ENCODE measurements around the gene GMPPA. TPM values are rescaled to one million over a fixed set of nuclear protein-coding genes. Genes with fewer than 3 reads are reported as not detected.

The GMPPA gene
- polyA plus RNA-seq, 1 experiment: 171 TPM

DNA sequence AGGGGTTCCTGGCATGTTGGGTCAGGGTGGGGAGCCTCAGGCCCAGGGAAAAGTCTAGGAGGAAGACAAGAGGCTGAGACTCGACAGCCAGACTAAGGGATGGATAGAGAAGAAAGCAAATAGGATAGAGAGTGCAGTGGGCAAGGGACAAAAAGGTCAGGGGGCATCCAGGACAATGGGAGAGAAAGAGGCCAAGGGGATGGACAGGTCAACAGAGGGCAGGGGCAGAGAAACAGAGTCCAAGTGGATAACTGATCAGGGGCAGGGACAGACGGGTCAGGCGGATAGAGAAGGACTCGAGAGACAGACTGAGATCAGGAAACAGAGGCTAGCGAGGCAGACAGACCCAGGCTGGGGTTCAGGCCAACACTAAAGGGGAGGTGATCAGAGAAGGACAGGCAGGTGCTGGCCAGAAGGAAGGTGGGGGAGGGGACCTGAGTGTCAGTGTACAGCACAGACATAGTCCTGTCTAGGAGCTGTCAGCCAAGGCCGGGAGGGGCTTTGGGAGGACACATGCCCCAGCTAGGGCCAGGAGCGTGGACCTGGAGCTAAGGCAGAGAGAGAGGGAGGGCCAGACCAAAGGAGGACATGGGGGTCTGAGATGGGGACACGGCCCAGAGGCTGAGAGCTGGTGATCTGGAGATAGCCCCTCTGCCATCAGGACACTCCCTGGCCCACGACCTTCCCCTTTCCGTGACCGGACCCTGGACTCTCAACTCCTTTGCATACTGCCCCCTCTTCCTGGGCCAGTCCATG lies 27.8 kb downstream of the GMPPA start:
- Histone ChIP-seq H3K4me3 (ENCODE audit: low read depth, low read length) (no peak overlapping the region), H3K27me3 (ENCODE audit: control insufficient read depth, insufficient read depth, low read length) (peaks cover 12% of the 10 kb centered on the region), H3K36me3 (ENCODE audit: control insufficient read depth, insufficient read depth, low read length) (no peaks in the 10 kb centered on the region)
- ChIA-PET CTCF (interaction anchor here (0.8 to 42.0 kb wide), 7 partner anchors 2 to 367 kb away, joined by 3 to 872 read pairs (median 6); partner anchors contain the start of genes ASIC4, CHPF, GMPPA and TMEM198), POLR2A (interaction anchor here (0.6 kb wide), 1 partner anchor 108 kb away, joined by 3 read pairs; the partner anchor contains the start of gene DES)
- no peak for DNase-seq (ENCODE audit: low read depth)
- TF ChIP-seq, protein P1, sequence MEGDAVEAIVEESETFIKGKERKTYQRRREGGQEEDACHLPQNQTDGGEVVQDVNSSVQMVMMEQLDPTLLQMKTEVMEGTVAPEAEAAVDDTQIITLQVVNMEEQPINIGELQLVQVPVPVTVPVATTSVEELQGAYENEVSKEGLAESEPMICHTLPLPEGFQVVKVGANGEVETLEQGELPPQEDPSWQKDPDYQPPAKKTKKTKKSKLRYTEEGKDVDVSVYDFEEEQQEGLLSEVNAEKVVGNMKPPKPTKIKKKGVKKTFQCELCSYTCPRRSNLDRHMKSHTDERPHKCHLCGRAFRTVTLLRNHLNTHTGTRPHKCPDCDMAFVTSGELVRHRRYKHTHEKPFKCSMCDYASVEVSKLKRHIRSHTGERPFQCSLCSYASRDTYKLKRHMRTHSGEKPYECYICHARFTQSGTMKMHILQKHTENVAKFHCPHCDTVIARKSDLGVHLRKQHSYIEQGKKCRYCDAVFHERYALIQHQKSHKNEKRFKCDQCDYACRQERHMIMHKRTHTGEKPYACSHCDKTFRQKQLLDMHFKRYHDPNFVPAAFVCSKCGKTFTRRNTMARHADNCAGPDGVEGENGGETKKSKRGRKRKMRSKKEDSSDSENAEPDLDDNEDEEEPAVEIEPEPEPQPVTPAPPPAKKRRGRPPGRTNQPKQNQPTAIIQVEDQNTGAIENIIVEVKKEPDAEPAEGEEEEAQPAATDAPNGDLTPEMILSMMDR (IDR thresholded peaks at IDR 0.05; ENCODE audit: insufficient read depth, low read depth, low read length): no peak

DNA sequence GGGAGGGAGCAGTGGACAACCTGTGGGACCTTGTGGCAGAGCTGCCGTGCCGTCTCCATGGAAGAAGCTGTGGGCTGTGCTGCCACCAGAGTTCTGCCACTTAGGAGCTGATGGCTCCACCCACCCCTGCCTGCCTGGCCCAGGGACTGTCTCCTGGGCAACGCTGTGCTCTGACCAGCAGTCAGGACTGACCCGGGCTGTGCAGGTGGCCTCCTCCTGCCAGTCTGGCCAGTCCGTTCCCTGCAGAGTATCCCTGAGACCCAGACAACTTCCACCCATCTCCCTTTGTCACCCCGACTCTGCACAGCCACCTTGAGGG lies 28.3 kb downstream of the GMPPA start:
- ChIA-PET POLR2A (no interaction called here), CTCF (interaction anchor here (0.9 to 42.0 kb wide), 6 partner anchors 1 to 368 kb away, joined by 3 to 872 read pairs (median 148); partner anchors contain the start of genes ASIC4, CHPF, GMPPA and TMEM198)
- TF ChIP-seq, protein P1 (IDR thresholded peaks at IDR 0.05; ENCODE audit: insufficient read depth, low read depth, low read length): no peak
- Histone ChIP-seq H3K4me3 (ENCODE audit: low read depth, low read length) (no peak overlapping the region), H3K27me3 (ENCODE audit: control insufficient read depth, insufficient read depth, low read length) (peaks cover 12% of the 10 kb centered on the region), H3K36me3 (ENCODE audit: control insufficient read depth, insufficient read depth, low read length) (no peaks in the 10 kb centered on the region)
- DNase-seq (ENCODE audit: low read depth): no peak

DNA sequence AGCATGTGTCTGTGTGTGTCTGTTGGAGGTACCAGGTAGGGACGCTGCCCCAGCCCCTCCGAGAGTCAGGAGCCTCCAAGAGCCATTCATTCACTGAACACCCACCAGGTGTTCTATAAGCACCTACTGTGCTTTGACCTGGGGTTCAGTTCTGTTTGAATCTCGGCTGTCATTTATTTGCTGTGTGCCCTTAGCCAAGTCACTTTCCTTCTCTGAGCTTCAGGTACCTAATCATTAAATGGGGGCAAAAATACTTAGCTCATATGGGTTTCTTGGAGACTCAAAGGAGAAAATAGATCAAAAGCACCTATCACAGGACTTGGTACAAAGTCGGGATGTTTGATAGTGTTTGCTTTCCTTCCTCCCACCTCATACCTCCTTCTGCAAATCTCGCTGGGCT lies 28.8 kb downstream of the GMPPA start:
- POLR2A ChIA-PET: interaction anchor here (0.8 kb wide), 1 partner anchor 144 kb away, joined by 3 read pairs; no protein-coding TSS in a partner anchor
- no peaks in the 10 kb centered on the region for H3K36me3 ChIP-seq (ENCODE audit: control insufficient read depth, insufficient read depth, low read length)
- CTCF ChIA-PET: interaction anchor here (0.6 to 42.0 kb wide), 9 partner anchors 1 to 368 kb away, joined by 3 to 872 read pairs (median 4); partner anchors contain the start of genes ASIC4, CHPF, GMPPA and TMEM198
- peaks cover 13% of the 10 kb centered on the region for H3K27me3 ChIP-seq (ENCODE audit: control insufficient read depth, insufficient read depth, low read length)
- no peak overlapping the region for H3K4me3 ChIP-seq (ENCODE audit: low read depth, low read length)
- DNase-seq (ENCODE audit: low read depth): no peak
- TF ChIP-seq, protein P1 (IDR thresholded peaks at IDR 0.05; ENCODE audit: insufficient read depth, low read depth, low read length): no peak

DNA sequence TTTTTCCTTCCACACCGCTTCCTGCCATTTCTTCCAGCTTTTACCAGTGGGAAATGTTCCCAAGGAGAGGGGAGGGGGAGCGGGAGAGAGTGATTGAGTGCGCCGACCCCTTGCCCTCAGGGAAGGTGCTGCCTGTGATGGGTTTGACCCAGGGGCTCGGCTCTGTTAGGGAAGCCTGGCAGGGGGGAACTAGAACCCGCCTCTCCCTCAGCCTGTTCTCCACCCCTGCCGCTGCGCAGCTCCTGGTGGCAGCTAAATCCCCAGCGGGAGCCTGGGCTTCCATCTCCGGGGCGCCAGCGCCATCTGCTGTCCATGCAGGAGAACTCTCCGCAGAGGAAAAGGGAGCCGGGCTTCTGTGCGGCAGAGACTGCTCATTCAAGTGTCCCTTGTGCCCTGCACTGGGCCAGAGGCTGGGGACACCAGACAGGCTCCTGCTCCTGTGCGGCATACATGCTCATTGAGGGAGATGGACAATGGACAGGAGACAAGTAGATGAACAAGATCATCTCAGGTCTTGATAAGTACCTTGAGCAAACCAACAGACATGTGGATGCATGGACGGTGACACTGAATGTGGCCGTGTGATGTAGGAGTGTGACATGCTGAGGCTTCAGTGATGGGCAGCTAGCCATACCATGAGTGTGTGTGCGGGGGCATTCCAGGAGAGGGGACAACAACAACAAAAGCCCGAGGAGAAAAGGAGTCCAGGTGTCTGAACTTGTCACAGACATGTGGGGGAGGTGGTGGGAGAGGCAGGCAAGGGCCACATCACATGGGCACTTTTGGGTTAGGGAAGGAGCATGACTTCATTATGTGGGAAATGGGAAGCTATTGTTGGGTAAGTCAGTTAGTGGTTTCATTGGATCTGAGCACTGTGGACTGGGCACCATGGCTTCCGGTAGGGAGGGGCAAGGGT lies 31.6 kb downstream of the GMPPA start:
- ChIA-PET CTCF (interaction anchor here (0.6 to 42.0 kb wide), 59 partner anchors 2 to 500 kb away, joined by 3 to 872 read pairs (median 4); partner anchors contain the start of genes ASIC4, CHPF, DNAJB2 and DNPEP), POLR2A (interaction anchor here (1.0 kb wide), 1 partner anchor 131 kb away, joined by 3 read pairs; no protein-coding TSS in a partner anchor)
- no peaks in the 10 kb centered on the region for H3K36me3 ChIP-seq (ENCODE audit: control insufficient read depth, insufficient read depth, low read length)
- peak overlapping the region; percentile 11; the same call in 1 of the 2 replicates for H3K4me3 ChIP-seq (ENCODE audit: low read depth, low read length)
- TF ChIP-seq, protein P1 (IDR thresholded peaks at IDR 0.05; ENCODE audit: insufficient read depth, low read depth, low read length): peak; percentile 96
- H3K27me3 ChIP-seq (ENCODE audit: control insufficient read depth, insufficient read depth, low read length): peaks cover 13% of the 10 kb centered on the region
- DNase-seq (ENCODE audit: low read depth): no peak
